ENCODE data around the gene WDR17. TPM values are rescaled to one million over a fixed set of nuclear protein-coding genes. Genes with fewer than 3 reads are reported as not detected.

Gene WDR17
- total and polyA plus RNA-seq, 5 experiments from 2014 or later, result 0.22 to 1.5 (median 0.53) TPM

- Mint-ChIP-seq H3K27ac (no peak overlapping the region), H3K4me3 (no peak overlapping the region), H3K27me3 (peaks cover 10 to 35% (median 13%) of the 10 kb centered on the region in 5 donors), H3K9me3 (no peaks in the 10 kb centered on the region), H3K36me3 (no peaks in the 10 kb centered on the region), H3K4me1 (no peaks in the 10 kb centered on the region)
- POLR2A ChIA-PET, result no interaction called here
- DNase-seq (no peak), ATAC-seq (no peak)
Observed at GRCh38 chr4:176185051-176185450, 119.4 kb downstream of the WDR17 start.

DNA sequence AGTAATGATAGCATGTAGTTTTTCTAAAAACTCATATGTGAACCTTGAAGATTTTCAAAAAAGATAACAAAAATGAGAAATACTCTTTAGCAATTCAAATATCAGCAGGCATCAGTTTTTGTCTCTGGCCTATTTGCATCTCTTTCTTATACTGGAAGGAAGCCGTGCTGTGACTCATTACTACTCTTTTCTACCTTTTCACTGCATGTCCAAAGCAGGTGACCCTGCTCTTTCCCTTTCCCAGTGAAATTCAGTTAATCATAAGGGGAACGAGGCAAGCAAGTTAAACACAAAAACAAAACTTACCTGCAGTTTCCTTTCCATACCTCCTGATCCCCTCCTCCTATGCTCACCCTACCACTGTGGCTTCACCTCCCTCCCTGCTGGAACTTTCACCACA lies 120.4 kb downstream of the WDR17 start:
- peaks cover 11 to 35% (median 13%) of the 10 kb centered on the region in 5 donors for H3K27me3 Mint-ChIP-seq
- no peak overlapping the region for H3K4me3 Mint-ChIP-seq
- H3K9me3 Mint-ChIP-seq, result no peaks in the 10 kb centered on the region
- H3K4me1 Mint-ChIP-seq, result no peaks in the 10 kb centered on the region
- no peaks in the 10 kb centered on the region for H3K36me3 Mint-ChIP-seq
- DNase-seq (no peak), ATAC-seq (no peak)
- H3K27ac Mint-ChIP-seq, result no peak overlapping the region
- POLR2A ChIA-PET, result no interaction called here

DNA sequence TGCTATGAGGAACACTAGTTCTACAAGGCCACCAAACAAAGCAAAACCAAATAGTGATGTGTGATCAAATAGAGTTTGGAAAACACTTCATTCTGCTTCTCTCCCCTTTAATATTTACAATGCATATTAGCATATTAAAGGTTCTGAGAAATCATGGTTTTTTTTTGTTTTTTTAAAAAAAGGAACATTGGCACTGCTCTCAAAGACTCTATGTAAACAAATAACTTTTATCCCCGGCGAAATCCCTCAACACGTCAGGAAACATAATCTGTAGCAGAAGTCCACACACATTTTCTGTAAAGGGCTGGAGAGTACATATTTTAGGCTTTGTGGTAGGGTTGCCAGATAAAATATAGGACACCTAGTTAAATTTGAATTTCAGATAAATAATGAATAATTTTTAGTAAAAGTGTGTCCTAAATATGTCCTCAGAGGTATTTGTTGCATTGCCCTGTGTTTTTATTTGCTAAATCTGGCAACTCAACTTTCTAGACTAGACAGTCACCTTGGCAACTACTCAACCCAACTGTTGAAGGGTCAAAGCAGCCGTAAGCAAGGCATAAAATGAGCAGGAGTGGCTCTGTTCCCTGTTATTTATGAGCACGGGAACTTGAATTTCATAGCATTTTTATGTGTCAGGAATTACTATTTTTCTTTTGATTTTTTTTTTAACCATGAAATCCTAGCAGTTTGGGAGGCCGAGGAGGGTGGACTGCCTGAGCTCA lies 121.2 kb downstream of the WDR17 start:
- ATAC-seq, result no peak
- H3K4me1 Mint-ChIP-seq, result no peaks in the 10 kb centered on the region

DNA sequence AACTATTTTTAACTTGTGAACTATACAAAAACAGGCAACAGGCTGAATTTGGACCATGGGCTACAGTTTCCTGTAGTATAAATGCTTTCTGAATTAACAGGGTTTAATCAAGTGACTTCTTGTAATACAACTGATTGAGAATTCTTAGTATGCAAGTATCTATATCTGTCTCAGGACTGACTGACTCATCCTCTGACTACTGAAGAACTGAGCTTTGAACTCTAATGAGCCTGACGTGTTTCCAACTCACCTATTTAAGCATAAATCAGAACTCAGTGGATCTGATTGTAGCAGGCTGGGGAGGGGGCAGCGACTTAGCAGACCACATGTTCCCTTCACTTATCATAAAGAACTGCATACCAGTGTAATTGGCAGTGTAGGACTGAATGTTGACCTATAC lies 122.0 kb downstream of the WDR17 start:
- POLR2A ChIA-PET, result no interaction called here
- no peaks in the 10 kb centered on the region for H3K4me1 Mint-ChIP-seq
- H3K36me3 Mint-ChIP-seq, result no peaks in the 10 kb centered on the region
- H3K27me3 Mint-ChIP-seq, result peaks cover 17 to 45% (median 20%) of the 10 kb centered on the region in 5 donors
- DNase-seq, result no peak
- no peak overlapping the region for H3K4me3 Mint-ChIP-seq
- no peak for ATAC-seq
- H3K9me3 Mint-ChIP-seq, result no peaks in the 10 kb centered on the region
- peak overlapping the region in 1 of 10 donors; percentile 78 for H3K27ac Mint-ChIP-seq

More for the DNA sequence above, 121.2 kb downstream of the WDR17 start:
- POLR2A ChIA-PET, result no interaction called here
- H3K27me3 Mint-ChIP-seq, result peaks cover 13 to 43% (median 18%) of the 10 kb centered on the region in 5 donors
- no peak for DNase-seq
- H3K4me3 Mint-ChIP-seq, result no peak overlapping the region
- no peaks in the 10 kb centered on the region for H3K36me3 Mint-ChIP-seq
- no peak overlapping the region for H3K27ac Mint-ChIP-seq
- no peaks in the 10 kb centered on the region for H3K9me3 Mint-ChIP-seq

- DNase-seq (no peak), ATAC-seq (no peak)
- no peak overlapping the region for H3K27ac Mint-ChIP-seq
- POLR2A ChIA-PET, result no interaction called here
- H3K9me3 Mint-ChIP-seq, result no peaks in the 10 kb centered on the region
- H3K4me1 Mint-ChIP-seq, result no peaks in the 10 kb centered on the region
- no peak overlapping the region for H3K4me3 Mint-ChIP-seq
- no peaks in the 10 kb centered on the region for H3K36me3 Mint-ChIP-seq
- peaks cover 17 to 45% (median 20%) of the 10 kb centered on the region in 5 donors for H3K27me3 Mint-ChIP-seq
Observed at GRCh38 chr4:176188654-176189053, 123.0 kb downstream of the WDR17 start.

DNA sequence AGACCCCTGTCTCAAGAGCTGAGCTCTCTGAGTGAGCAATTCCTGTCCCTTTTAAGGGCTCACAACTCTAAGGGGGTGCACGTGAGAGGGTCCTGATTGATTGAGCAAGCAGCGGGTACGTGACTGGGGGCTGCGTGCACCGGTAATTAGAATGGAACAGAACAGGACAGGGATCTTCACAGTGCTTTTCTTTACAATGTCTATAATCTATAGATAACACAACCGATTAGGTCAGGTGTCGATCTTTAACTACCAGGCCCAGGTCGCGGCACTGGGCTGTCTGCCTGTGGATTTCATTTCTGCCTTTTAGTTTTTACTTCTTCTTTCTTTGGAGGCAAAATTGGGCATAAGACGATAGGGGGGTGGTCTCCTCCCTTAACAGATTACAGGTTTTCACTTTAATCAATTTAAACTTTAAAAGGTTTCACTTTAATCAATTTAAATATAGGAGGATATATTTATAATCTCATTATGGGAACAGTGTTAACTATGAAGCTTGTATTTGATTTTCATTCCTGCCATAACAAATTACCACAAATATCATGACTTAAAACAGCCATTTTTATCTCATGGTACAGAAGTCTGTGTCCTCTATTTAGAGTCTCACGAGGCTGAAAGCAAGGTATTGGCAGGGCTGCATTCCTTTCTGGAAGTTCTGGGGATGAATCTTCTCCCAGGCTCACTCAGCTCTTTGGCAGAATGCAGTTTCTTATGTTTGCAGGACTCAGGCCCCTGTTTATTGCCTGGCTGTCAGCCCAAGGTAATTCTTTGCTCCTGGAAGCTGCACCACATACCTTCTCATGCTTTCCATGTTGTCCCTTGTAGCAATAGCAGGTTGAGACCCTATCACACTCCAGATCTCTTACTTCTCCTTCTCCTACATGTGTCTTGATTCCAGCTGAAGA lies 124.5 kb downstream of the WDR17 start:
- H3K4me1 Mint-ChIP-seq, result peaks cover 1 to 3% (median 3%) of the 10 kb centered on the region in 4 donors
- ATAC-seq (no peak), DNase-seq (no peak)
- no peaks in the 10 kb centered on the region for H3K9me3 Mint-ChIP-seq
- H3K27me3 Mint-ChIP-seq, result peaks cover 17 to 39% (median 20%) of the 10 kb centered on the region in 5 donors
- H3K36me3 Mint-ChIP-seq, result no peaks in the 10 kb centered on the region
- no peak overlapping the region for H3K27ac Mint-ChIP-seq
- H3K4me3 Mint-ChIP-seq, result no peak overlapping the region
- POLR2A ChIA-PET, result no interaction called here

DNA sequence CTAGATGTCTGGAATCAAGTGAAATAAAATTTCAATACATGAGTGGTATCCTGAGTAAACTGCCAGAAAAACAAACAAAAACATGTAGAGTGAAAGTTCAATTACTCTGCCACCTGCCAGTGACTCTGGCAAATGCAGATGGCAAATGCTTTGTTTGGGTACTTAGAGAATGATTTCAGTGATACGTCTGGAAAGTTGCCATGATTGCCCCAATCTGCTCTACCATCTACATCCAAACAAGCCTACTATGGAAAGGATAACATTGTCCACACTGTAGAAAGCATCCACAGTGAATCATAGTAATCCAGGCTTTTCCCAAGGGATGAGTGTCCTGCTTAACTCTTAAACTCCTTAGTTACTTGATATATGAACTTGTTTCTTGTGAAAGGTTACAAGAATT lies 126.3 kb downstream of the WDR17 start:
- no peak overlapping the region for H3K4me3 Mint-ChIP-seq
- H3K4me1 Mint-ChIP-seq, result peaks cover 8 to 12% (median 10%) of the 10 kb centered on the region in 4 donors
- no peaks in the 10 kb centered on the region for H3K36me3 Mint-ChIP-seq
- POLR2A ChIA-PET, result no interaction called here
- ATAC-seq (no peak), DNase-seq (no peak)
- peaks cover 15 to 32% (median 19%) of the 10 kb centered on the region in 5 donors for H3K27me3 Mint-ChIP-seq
- H3K9me3 Mint-ChIP-seq, result peaks cover 0 to 1% (median 0%) of the 10 kb centered on the region in 9 donors
- no peak overlapping the region for H3K27ac Mint-ChIP-seq

GRCh38 chr4:176193126-176193525 lies 127.5 kb downstream of the WDR17 start:
- POLR2A ChIA-PET, result interaction anchor here (0.9 kb wide), 1 partner anchor 132 kb away, joined by 3 read pairs; no protein-coding TSS in a partner anchor
- Mint-ChIP-seq H3K9me3 (peaks cover 0 to 1% (median 0%) of the 10 kb centered on the region in 9 donors), H3K27me3 (peaks cover 11 to 30% (median 17%) of the 10 kb centered on the region in 5 donors), H3K4me1 (peaks cover 8 to 12% (median 10%) of the 10 kb centered on the region in 4 donors), H3K27ac (no peak overlapping the region), H3K36me3 (no peaks in the 10 kb centered on the region), H3K4me3 (no peak overlapping the region)
- DNase-seq (no peak), ATAC-seq (no peak)

- Mint-ChIP-seq H3K27me3 (peaks cover 8 to 26% (median 14%) of the 10 kb centered on the region in 5 donors), H3K4me1 (peaks cover 8 to 12% (median 10%) of the 10 kb centered on the region in 4 donors), H3K36me3 (no peaks in the 10 kb centered on the region), H3K4me3 (peak overlapping the region in 4 of 10 donors; percentile 9 to 48 (median 26)), H3K27ac (no peak overlapping the region), H3K9me3 (peaks cover 0 to 1% (median 0%) of the 10 kb centered on the region in 9 donors)
- POLR2A ChIA-PET, result interaction anchor here (0.7 kb wide), 1 partner anchor 117 kb away, joined by 5 read pairs; no protein-coding TSS in a partner anchor
- DNase-seq, result no peak
- no peak for ATAC-seq
Observed at GRCh38 chr4:176193938-176194337, 128.3 kb downstream of the WDR17 start.

GRCh38 chr4:176195184-176195978 lies 129.7 kb downstream of the WDR17 start, which contains the start of gene SPATA4:
Gene SPATA4 (minus strand): TSS chr4:176195585. CDS start chr4:176195562, 23 bp downstream.
- ATAC-seq, result peak; percentile 93 to 96
- POLR2A ChIA-PET, result interaction anchor here (0.6 to 1.8 kb wide), 9 partner anchors 12 to 1246 kb away, joined by 3 to 8 read pairs (median 4); partner anchors contain the start of genes SPCS3 and WDR17
- H3K36me3 Mint-ChIP-seq, result no peaks in the 10 kb centered on the region
- peak; percentile 87 to 96 (median 92) for DNase-seq
- peaks cover 8 to 12% (median 10%) of the 10 kb centered on the region in 4 donors for H3K4me1 Mint-ChIP-seq
- H3K4me3 Mint-ChIP-seq, result peak within 1 kb of the TSS; percentile 79 to 94 (median 90)
- peaks cover 6 to 23% (median 10%) of the 10 kb centered on the region in 5 donors for H3K27me3 Mint-ChIP-seq
- peaks cover 0 to 1% (median 0%) of the 10 kb centered on the region in 9 donors for H3K9me3 Mint-ChIP-seq
- H3K27ac Mint-ChIP-seq, result peak within 1 kb of the TSS; percentile 84 to 99 (median 92)

DNA sequence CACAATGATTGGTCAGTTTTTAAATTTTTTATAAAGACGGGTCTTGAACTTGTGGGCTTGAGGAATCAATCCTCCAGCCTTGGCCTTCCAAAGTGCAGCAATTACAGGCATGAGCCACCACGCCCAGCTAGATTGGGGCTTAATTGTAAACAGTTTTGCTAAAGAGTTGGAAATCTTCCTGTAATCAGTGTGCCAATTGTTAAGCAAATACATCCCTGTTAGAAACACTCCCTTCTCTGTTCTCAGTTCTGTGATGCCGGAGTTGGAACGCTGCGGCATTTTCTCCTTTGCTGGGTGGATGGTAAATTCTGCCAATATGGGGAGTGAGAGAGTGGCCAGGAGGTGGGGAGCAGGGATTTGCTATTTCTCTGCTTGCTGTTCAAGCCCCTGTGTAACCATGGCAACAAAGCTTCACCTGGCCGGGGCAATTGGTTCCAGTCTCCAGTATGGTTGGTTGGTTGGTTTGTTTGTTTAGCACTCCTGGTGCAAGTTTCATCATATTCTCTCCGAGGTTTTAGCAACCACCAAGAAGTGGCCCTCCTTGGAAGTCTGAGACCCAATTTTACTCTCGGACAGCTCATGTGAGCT lies 132.8 kb downstream of the WDR17 start:
- no peaks in the 10 kb centered on the region for H3K36me3 Mint-ChIP-seq
- H3K9me3 Mint-ChIP-seq, result peaks cover 0 to 1% (median 0%) of the 10 kb centered on the region in 9 donors
- no peak overlapping the region for H3K27ac Mint-ChIP-seq
- peaks cover 0 to 14% (median 4%) of the 10 kb centered on the region in 5 donors for H3K27me3 Mint-ChIP-seq
- H3K4me1 Mint-ChIP-seq, result peaks cover 8 to 12% (median 10%) of the 10 kb centered on the region in 4 donors
- POLR2A ChIA-PET, result no interaction called here
- no peak overlapping the region for H3K4me3 Mint-ChIP-seq
- DNase-seq (no peak), ATAC-seq (no peak)
